HAP-1 (cell line): Measurements from ENCODE around the gene PDRG1.
"Not testable (repeated sequence)": the region's sequence is repeated elsewhere in the genome, so short reads cannot be mapped to it uniquely, and the experiment has no call there.

ENCODE experiments used
- DNase-seq, 2 experiments: peaks; one replicate each; pipeline ENCODE4 v3.0.0-alpha.2; 2016 to 2020; ENCODE audit warnings: low spot score in 2 of 2
- H3K27me3 ChIP-seq: fragments of 250-450 bp; sonication (Bioruptor Pico); 2 replicates; pipeline ENCODE4 v1.5.1; 2020; ENCODE audit warnings: low read depth, mild to moderate bottlenecking, moderate library complexity
- H3K36me3 ChIP-seq: fragments of 250-450 bp; sonication (Bioruptor Pico); replicated peaks from 2 replicates; pipeline ENCODE4 v1.5.1; 2020; ENCODE audit warnings: mild to moderate bottlenecking
- H3K4me1 ChIP-seq: fragments of 250-450 bp; sonication (Bioruptor Pico); 2 replicates; pipeline ENCODE4 v1.5.1; 2020; ENCODE audit warnings: mild to moderate bottlenecking
- H3K4me3 ChIP-seq: fragments of 250-450 bp; sonication (Bioruptor Pico); 2 replicates; pipeline ENCODE4 v1.5.1; 2020; ENCODE audit warnings: mild to moderate bottlenecking, moderate library complexity
- H3K9me3 ChIP-seq: fragments of 250-450 bp; sonication (Bioruptor Pico); 2 replicates; pipeline ENCODE4 v1.5.1; 2020; ENCODE audit warnings: mild to moderate bottlenecking, moderate library complexity
- in situ Hi-C: fragments of 300-500 bp; cut with MboI; formaldehyde crosslinking; loops from 3 replicates; pipeline ENCODE4 v1.14.3; 2020; ENCODE audit warnings: low sequenced_read_pairs, inconsistent platforms, mixed read lengths

The PDRG1 gene

GRCh38 chr20:31930779-31931178, 21.1 kb downstream of the PDRG1 start:
- Histone ChIP-seq H3K9me3 (no peaks in the 10 kb centered on the region), H3K27me3 (peaks cover 9% of the 10 kb centered on the region), H3K4me1 (no peaks in the 10 kb centered on the region), H3K36me3 (no peaks in the 10 kb centered on the region), H3K4me3 (no peak overlapping the region)
- in situ Hi-C loops = no loop called here
- DNase-seq = no peak

- H3K27me3 ChIP-seq, in situ Hi-C loops, H3K36me3 ChIP-seq, H3K9me3 ChIP-seq, H3K4me3 ChIP-seq, H3K4me1 ChIP-seq, DNase-seq: not testable (repeated sequence)
Measured at GRCh38 chr20:31929631-31930030, 22.2 kb downstream of the PDRG1 start.

- H3K9me3 ChIP-seq = no peaks in the 10 kb centered on the region
- no peaks in the 10 kb centered on the region for H3K4me1 ChIP-seq
- in situ Hi-C loops = no loop called here
- peaks cover 9% of the 10 kb centered on the region for H3K27me3 ChIP-seq
- H3K4me3 ChIP-seq = no peak overlapping the region
- no peak for DNase-seq
- no peaks in the 10 kb centered on the region for H3K36me3 ChIP-seq
Measured at GRCh38 chr20:31927627-31928159, 24.2 kb downstream of the PDRG1 start.

- in situ Hi-C loops = no loop called here
- no peaks in the 10 kb centered on the region for H3K36me3 ChIP-seq
Measured at GRCh38 chr20:31926493-31926892, 25.4 kb downstream of the PDRG1 start.

GRCh38 chr20:31925631-31926030, 26.2 kb downstream of the PDRG1 start:
- Histone ChIP-seq H3K4me1 (no peaks in the 10 kb centered on the region), H3K27me3 (peaks cover 9% of the 10 kb centered on the region), H3K36me3 (no peaks in the 10 kb centered on the region), H3K4me3 (no peak overlapping the region), H3K9me3 (no peaks in the 10 kb centered on the region)
- in situ Hi-C loops = no loop called here
- no peak for DNase-seq

More at GRCh38 chr20:31926493-31926892, 25.4 kb downstream of the PDRG1 start:
- Histone ChIP-seq H3K27me3 (peaks cover 9% of the 10 kb centered on the region), H3K9me3 (no peaks in the 10 kb centered on the region), H3K4me3 (no peak overlapping the region), H3K4me1 (no peaks in the 10 kb centered on the region)
- DNase-seq = no peak

- no peaks in the 10 kb centered on the region for H3K4me1 ChIP-seq
Measured at GRCh38 chr20:31924561-31924960, 27.3 kb downstream of the PDRG1 start.

GRCh38 chr20:31923388-31924331, 28.2 kb downstream of the PDRG1 start:
- no peaks in the 10 kb centered on the region for H3K27me3 ChIP-seq
- H3K4me1 ChIP-seq = no peaks in the 10 kb centered on the region
- no peaks in the 10 kb centered on the region for H3K36me3 ChIP-seq
- no peaks in the 10 kb centered on the region for H3K9me3 ChIP-seq
- DNase-seq = no peak
- in situ Hi-C loops = no loop called here
- no peak overlapping the region for H3K4me3 ChIP-seq

More at GRCh38 chr20:31924561-31924960, 27.3 kb downstream of the PDRG1 start:
- Histone ChIP-seq H3K36me3 (no peaks in the 10 kb centered on the region), H3K9me3 (no peaks in the 10 kb centered on the region), H3K4me3 (no peak overlapping the region), H3K27me3 (peaks cover 2% of the 10 kb centered on the region; the same call in 1 of the 2 replicates)
- in situ Hi-C loops = no loop called here
- no peak for DNase-seq

- Histone ChIP-seq H3K9me3 (no peaks in the 10 kb centered on the region), H3K27me3 (no peaks in the 10 kb centered on the region), H3K36me3 (no peaks in the 10 kb centered on the region), H3K4me3 (no peak overlapping the region), H3K4me1 (no peaks in the 10 kb centered on the region)
- in situ Hi-C loops = no loop called here
- no peak for DNase-seq
Measured at GRCh38 chr20:31922588-31922987, 29.3 kb downstream of the PDRG1 start.

GRCh38 chr20:31922181-31922580, 29.7 kb downstream of the PDRG1 start:
- H3K27me3 ChIP-seq = no peaks in the 10 kb centered on the region
- no peaks in the 10 kb centered on the region for H3K36me3 ChIP-seq
- no peaks in the 10 kb centered on the region for H3K9me3 ChIP-seq
- no peaks in the 10 kb centered on the region for H3K4me1 ChIP-seq
- in situ Hi-C loops = no loop called here
- H3K4me3 ChIP-seq = no peak overlapping the region
- no peak for DNase-seq

GRCh38 chr20:31921480-31921879, 30.4 kb downstream of the PDRG1 start:
- H3K36me3 ChIP-seq, in situ Hi-C loops, H3K27me3 ChIP-seq, H3K4me3 ChIP-seq, DNase-seq, H3K9me3 ChIP-seq, H3K4me1 ChIP-seq: not testable (repeated sequence)

- no peak for DNase-seq
- Histone ChIP-seq H3K36me3 (no peaks in the 10 kb centered on the region), H3K4me1 (no peaks in the 10 kb centered on the region), H3K27me3 (no peaks in the 10 kb centered on the region), H3K4me3 (no peak overlapping the region), H3K9me3 (no peaks in the 10 kb centered on the region)
- in situ Hi-C loops = no loop called here
Measured at GRCh38 chr20:31920275-31920855, 31.5 kb downstream of the PDRG1 start.

- Histone ChIP-seq H3K36me3 (no peaks in the 10 kb centered on the region), H3K27me3 (no peaks in the 10 kb centered on the region), H3K4me1 (no peaks in the 10 kb centered on the region), H3K9me3 (no peaks in the 10 kb centered on the region), H3K4me3 (no peak overlapping the region)
- in situ Hi-C loops = no loop called here
- no peak for DNase-seq
Measured at GRCh38 chr20:31919410-31920155, 32.3 kb downstream of the PDRG1 start.

GRCh38 chr20:31918466-31919105, 33.3 kb downstream of the PDRG1 start:
- Histone ChIP-seq H3K4me3 (no peak overlapping the region), H3K4me1 (no peaks in the 10 kb centered on the region), H3K36me3 (no peaks in the 10 kb centered on the region), H3K9me3 (no peaks in the 10 kb centered on the region), H3K27me3 (no peaks in the 10 kb centered on the region)
- in situ Hi-C loops = no loop called here
- DNase-seq = no peak
